NCI-H2107 (cell line): ENCODE results near the gene CD22.
"Not testable (repeated sequence)": the region's sequence is repeated elsewhere in the genome, so short reads cannot be mapped to it uniquely, and the experiment has no call there.

Source experiments
- DNase-seq: peaks from one replicate; lab custom pipeline; 2025; lab: John Stamatoyannopoulos, UW

CD22 gene

GRCh38 chr19:35359395-35359794 lies 30.4 kb downstream of the CD22 start:
- not testable (repeated sequence) for DNase-seq

GRCh38 chr19:35360081-35360480 lies 31.1 kb downstream of the CD22 start:
- DNase-seq, result not testable (repeated sequence)

DNA sequence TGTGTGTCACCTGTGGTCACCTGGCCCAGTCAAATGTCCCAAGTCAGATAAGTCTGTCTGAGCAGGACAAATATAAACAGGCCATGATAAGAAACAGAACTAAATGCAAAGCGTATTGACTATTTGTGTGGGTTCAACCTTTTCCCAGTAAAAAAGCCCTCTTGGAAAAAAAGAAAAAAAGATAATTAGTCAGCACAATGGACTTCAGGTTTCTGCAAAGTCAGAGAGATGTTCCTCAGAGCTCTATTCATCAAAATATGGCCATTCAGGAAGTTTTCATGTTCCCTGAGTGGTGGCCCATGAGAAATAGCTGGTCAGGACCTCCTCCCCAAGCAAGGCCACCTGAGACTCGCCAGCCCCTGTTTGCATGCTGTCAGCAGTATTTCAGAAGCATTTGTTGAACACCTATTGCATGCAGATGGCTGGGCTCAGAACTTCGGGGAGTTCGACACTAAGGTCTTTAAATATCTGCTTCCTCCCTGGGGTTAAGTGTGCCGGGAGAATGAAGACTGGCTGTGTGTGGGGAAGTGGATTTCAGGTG lies 32.0 kb downstream of the CD22 start:
- no peak for DNase-seq

GRCh38 chr19:35362261-35363000 lies 33.4 kb downstream of the CD22 start:
- no peak for DNase-seq

DNA sequence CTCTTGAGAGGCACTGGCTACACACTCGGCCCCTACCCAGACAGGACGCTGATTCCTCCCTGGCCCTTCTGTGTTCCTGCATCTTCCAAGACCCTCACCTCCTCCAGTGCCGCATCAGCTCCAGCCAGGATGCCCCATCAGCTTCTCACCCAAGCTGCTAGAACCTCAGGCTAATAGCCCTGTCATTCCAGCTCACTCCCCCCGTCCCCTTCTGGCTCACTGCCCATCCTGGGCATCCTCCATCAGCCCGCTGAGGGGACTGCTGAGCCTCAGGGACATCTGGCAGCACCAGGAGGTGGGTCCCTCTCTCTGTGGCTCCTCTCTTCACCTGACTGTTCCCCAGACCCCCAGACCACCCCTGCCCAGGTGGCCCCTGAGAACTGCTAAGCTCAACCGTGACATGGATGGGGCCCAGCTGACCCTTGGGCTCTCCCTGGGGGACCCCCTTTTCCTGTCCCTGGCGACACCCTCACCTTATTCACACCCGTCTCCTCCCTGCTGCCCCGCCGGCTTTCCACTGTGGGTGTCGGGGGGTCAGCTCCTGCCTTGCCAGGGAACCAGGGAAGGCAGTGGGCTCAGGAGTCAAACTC lies 34.1 kb downstream of the CD22 start:
- no peak for DNase-seq

DNA sequence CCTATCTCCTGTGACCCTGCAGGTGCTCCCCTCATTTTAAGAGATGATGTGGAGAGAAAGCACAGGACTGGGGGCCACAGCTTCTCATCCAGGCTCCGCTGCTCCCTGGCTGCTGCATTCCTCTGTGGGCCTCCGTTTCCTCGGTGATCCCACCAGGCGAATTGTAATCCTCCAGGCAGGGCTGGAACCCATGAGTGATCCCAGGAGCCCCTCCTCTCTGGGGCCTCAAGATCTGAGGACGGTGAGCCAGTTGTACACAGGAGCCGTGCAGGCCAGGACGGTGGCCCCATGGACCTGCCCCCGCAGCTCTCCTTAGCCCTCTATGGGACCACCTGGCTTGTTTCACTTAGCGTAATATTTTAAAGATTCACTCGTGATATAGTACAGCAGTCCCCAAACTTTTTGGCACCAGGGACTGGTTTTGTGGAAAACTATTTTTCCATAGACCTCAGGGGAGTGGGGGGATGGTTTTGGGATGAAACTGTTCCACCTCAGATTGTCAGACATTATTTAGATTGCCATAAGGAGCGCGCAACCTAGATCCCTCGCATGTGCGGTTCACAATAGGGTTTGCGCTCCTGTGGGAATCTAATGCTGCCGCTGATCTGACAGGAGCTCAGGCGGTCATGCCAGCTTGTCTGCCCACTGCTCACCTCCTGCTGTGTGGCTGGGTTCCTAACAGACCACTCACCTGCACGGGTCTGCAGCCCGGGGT lies 34.9 kb downstream of the CD22 start:
- DNase-seq, result no peak

DNA sequence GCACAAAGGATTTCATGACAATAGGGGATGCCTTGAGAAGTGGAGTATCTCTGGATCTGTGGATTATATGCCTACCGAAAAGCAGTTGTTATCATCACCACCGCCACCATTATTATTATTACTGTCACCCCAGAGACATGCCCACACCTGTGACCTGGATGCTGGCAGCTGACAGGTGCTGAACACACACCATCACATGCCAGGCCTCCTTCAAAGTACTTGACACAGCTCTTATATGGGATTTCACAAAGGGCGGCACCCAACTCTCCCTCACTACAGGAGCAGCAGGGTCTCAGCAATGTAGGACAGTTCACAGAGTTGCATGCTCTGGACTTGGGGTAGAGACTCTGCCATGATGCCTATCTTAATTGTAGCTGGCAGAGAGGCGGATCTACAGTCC lies 36.3 kb downstream of the CD22 start:
- no peak for DNase-seq

GRCh38 chr19:35368378-35368777 lies 39.4 kb downstream of the CD22 start:
- DNase-seq, result no peak

- no peak for DNase-seq
Observed at GRCh38 chr19:35369522-35369921, 40.5 kb downstream of the CD22 start.

DNA sequence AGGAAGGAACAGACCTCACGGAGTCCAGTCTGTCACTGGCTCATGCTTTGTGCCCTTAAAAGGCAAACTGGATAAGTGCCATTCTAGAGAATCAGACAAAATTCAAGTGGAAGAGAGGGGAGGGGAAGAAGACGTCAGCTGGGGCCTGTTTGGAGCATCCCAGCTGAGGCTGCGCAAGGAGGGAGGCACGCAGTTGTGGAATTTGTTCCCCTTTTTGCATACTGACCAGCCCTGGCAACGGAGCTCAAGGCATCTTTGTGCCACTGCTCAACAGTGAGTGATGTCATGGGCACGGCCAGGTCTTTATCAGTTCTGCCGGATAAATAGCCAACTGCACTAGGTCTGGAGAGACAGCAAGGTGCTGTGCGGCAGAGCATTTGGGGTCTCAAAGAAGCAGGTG lies 41.7 kb downstream of the CD22 start, which contains the start of gene GPR42:
Gene GPR42 (plus strand): TSS at position 347 of the 400 bp plus-strand sequence. CDS start 292 bp downstream, outside the sequence.
- DNase-seq, result no peak

GRCh38 chr19:35373492-35373891 lies 44.5 kb downstream of the CD22 start:
- no peak for DNase-seq

DNA sequence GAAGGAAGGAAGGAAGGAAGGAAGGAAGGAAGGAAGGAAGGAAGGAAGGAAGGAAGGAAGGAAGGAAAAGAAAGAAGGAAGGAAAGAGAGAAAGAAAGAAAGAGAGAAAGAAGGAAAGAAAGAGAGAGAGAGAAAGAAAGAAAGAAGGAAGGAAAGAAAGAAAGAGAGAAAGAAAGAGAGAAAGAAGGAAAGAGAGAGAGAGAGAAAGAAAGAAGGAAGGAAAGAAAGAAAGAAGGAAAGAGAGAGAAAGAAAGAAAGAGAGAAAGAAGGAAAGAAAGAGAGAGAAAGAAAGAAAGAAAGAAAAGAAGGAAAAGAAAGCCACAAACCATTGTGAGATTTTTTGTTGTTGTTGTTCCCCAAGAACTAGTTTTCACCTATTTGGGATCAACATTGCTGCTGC lies 45.0 kb downstream of the CD22 start:
- DNase-seq, result not testable (repeated sequence)

- no peak for DNase-seq
Observed at GRCh38 chr19:35375505-35376307, 46.7 kb downstream of the CD22 start.

- DNase-seq, result no peak
Observed at GRCh38 chr19:35377656-35378055, 48.7 kb downstream of the CD22 start.

DNA sequence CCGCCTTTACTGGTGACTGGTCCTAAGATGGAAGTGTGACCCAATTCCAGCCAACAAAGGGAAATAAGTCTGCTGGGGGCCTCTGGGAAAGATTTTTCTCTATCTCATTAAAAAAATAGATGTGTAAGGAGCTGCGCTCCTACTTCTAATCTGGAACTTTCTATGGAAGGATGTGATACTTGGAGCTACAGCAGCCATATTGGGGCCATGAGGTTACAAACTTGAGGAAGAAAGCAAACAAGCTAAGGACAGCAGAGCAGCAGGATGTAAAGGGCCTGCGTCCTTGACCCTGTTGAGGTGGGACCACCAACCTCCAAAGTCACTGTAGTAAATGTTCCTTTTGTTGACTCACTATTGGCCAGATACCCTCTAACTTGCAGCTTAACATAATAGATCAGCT lies 49.4 kb downstream of the CD22 start:
- no peak for DNase-seq

DNA sequence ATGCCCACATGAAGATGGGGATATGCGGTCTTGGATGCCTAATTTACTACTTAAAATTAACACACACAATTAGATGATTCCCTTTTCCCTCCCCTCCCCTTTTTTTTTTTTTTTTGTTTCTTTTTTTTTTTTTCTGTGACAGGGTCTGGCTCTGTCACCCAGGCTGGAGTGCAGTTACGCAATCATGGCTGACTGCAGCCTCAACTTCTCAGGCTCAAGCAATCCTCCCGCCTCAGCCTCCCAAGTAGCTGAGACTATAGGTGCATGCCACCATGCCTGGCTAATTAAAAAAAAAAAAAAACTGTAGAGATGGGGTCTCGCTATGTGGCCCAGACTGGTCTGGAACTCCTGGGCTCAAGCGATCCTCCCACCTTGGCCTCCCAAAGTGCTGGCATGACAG lies 50.6 kb downstream of the CD22 start:
- DNase-seq, result not testable (repeated sequence)

GRCh38 chr19:35379992-35380391 lies 51.0 kb downstream of the CD22 start:
- no peak for DNase-seq

DNA sequence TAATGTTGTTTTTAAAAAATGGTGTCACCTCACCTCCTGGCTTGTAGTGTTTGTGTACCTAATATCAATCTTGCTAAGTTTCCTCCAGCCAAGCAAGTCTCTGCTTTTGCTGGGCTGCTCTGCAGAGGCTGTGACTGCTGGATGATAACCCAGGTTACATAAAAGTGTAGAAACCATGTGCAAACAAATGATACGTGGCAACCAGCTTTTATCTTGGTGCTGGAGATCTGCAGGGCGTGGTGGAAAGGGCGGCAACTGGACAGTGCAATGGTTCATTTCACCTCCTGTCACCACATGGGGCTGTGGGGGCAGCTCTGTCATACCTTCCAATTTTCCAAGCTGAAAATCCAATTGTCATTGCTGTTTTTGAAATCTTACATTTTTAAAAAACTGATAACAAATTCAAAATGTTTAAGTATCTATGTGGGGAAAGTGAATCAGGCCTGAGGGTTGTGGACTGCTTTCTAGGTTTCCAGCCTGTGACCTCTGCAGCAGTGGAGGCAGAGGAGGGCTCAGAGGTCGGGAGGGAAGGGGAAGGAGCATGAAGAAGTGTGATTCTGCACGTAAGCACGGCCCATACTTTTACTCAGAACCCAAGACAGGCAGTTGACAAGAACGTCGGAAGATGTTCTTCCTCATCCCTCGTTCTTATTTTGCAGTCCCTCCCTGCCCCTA lies 51.6 kb downstream of the CD22 start:
- no peak for DNase-seq

DNA sequence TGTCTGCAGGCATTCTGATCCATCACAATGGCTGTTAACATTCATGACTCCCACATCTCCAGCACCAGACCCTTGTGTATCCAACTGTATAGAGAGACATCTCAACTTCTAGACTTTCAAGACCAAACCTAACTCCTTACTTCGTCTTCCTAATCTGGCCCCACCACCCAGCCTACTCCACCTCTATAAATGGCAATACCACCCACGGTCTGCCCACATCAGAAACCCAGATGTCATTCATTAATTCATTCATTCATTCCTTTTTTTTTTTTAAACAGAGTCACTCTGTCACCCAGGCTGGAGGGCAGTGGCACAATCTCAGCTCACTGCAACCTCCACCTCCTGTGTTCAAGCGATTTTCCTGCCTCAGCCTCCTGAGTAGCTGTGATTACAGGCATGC lies 52.3 kb downstream of the CD22 start:
- no peak for DNase-seq

GRCh38 chr19:35381926-35382325 lies 52.9 kb downstream of the CD22 start:
- DNase-seq, result no peak

DNA sequence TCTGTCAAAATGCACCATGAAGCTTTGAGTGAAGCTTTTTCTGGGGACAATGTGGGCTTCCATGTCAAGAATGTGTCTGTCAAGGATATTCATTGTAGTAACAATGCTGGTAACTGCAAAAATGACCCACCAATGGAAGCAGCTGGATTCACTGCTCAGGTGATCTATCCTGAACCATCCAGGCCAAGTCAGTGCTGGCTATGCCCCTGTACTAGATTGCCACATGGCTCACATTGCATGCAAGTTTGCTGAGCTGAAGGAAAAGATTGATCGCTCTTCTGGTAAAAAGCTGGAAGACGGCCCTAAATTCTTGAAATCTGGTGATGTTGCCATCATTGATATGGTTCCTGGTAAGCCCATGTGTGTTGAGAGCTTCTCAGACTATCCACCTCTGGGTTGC lies 54.5 kb downstream of the CD22 start:
- DNase-seq, result no peak
